NCI-H510A (cell line): ENCODE measurements around the gene LHX2.

ENCODE experiments used
- DNase-seq: peaks from one replicate; lab custom pipeline; 2025; lab: John Stamatoyannopoulos, UW

LHX2 gene

DNA sequence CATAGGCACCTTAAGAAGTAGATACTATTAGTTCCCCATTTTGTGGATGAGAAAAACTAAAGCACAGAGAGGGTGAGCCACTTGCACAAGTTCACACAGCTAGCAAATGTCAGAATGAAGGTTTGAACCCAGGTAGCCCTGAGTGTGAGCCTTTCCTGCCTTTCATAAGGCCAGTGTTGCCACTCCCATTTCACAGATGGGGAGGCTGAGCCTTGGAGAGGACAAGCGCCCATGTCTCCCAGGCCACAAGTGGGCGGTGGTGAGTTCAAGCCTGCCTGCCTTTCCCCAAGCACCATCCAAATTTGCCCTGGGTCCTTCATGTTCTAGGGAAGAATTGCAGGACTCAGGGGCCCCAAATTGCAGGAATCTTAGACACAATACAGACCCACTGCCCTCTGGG, 50.6 kb downstream of the LHX2 start:
- DNase-seq: no peak

DNA sequence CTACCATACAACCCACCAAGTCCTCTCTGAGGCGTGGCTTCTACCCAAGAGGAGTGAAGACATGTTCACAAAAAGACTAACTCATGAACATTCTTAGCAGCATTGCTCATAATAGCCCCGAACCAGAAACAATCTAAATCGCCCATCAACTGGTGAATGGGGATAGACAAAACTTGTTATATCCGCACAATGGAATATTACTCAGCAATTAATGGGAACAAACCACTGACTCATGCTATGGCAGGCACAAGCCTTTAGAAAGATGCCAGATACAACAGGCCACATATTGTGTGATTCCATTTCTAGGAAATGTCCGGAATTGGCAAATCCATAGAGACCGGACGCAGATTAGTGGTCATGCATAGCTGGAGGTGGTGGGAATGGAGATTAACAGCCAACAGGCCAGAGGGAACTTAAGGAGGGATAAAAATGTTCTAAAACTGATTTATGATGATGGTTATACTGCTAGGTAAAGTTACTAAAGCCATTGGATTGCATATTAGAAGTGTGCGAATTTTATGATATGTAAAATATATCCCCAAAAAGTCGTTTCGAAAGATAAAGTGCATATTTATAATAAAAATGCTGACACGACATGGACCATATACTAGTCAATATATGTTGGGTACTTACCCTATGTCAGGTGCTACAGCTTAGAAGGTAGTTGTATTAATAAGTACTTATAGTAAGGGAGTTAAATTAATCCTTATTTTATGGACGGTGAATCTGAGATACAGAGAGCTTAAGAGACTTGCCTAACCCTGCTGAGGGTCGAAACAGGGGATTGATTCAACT, 55.4 kb downstream of the LHX2 start:
- no peak for DNase-seq

DNA sequence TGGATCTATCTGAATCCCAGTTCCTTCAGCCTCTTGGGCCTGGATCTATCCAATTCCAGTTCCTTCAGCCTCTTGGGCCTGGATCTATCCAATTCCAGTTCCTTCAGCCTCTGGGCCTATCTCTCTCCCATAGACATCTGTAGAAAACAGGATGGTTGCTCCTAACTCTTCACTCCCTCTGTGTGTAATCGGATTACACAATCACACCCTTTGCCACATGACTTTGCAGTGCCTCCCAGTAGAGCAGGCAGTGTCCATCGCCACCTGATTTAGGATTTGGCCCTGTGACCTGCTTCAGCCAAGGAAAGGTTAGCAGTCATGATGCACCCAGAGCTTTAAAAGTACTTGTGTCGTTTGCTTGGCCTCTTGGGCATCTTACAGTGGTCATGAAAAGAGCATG, 56.7 kb downstream of the LHX2 start:
- DNase-seq: no peak

DNA sequence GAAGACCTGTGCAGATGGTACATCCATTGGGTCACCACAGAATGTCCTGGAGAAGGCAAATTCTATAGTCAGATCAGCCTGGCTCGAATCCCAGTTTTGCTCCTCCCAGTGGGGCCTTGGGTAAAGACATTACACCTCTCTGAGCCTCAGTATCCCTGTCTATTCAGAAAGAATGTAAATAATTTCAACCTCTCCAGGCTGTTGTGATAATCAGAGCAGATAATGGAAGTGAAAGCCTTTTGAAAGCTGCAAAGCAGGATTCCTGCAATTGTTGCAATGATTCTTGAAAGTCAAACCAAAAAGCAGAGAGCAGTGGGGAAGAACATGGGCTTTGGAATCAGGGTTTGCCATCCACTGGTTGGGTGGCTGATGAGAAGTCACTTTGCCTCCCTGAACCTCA, 63.2 kb downstream of the LHX2 start:
- DNase-seq: no peak

DNA sequence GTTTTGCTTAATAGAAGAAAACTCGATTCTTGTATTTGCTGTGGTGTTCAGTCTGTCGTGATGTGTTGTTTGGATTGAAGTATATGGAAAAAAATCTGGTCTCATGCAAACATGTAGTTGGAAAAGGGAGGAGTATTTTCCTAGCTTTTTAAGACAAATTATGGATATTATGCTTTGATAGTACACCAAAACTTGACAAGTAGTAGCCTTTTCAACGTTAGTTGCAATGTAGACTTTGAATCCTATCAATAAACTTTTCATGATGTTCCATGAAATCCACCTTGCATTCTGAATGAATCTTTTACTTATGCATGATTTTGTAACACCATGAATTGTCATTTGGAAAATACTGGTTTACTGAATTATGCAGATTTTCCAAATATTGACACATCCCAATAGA, 64.2 kb downstream of the LHX2 start:
- no peak for DNase-seq

DNA sequence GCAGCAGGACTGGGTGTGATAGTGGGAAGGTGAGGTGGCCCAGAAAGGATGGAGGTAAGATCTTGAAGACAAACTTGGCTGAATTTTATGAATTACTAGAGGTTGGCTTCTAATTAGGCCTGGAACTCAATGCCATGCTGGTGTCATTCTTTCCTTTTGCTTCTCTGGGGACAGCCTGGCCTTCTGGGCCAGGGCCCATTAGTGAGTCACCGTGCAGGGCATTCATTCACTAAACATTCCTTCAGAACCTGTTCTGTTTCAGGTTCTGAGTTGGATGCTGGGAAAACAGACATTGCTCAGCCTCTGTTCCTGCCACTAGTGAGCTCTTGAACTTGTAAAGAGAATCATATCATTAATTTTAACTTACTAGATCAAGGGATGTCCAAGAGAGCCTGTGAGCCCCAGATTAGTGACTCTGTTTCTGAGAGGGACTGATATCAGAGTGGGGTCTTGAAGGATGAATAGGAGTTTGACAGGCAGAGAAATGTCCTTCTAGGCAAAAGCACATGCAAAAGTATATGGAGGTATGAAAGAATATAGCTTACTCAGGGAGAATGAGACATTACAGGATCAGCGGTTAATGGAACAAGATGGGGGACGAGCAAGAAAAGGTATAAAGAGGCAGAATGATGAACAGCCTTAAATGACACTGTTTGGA, 66.5 kb downstream of the LHX2 start:
- no peak for DNase-seq

DNA sequence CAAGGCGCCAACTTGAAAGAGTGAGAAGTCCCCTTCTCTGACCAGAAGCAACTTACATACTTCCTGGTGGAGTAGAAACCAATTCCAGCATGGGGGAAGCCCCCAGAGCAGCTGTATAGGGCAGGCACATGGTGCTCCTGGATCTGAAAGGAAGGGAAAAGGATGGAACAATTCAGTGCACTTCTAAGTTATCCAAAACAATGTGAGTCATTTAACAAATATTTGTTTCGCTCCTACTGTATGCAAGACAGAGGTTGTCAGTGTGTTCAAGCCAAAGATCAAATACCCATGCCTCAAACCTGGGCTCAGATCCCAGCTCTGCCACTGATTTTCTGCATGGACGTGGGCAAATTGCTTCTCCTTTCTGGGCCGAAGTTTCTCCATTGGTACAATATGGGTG, 67.1 kb downstream of the LHX2 start:
- no peak for DNase-seq

DNA sequence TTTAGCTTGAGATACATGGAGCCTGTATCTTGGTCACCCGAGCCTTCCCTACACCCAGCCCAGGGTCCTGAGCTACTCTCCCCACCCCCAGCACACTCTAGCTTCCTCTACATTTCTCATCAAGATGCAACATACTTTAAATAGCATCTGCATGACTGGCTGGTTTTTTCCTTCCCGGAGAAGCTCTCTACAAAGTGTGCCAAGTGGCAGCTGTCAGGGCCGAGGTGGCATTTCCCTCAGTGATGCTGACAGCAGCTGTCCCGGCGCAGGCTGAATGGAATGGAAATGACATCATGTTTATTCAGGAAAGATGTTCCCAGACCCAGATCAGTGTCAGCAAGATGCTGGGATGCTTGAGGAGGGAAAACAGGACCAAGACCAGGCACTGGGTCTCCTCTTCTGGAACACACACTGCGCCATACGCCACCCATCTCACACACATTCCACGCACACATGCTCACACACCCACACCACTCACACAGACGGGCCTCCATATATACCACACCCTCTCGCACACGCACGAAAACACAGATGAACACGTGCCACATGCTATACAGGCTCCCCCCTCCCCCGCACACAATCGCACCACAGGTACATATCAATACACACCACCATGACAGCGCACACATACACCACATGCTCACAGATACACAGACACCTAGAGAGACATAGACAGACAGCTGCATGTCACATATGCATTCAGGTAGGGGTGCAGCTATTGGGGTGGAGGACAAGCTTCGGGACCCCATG, 67.8 kb downstream of the LHX2 start:
- peak; percentile 54 for DNase-seq

DNA sequence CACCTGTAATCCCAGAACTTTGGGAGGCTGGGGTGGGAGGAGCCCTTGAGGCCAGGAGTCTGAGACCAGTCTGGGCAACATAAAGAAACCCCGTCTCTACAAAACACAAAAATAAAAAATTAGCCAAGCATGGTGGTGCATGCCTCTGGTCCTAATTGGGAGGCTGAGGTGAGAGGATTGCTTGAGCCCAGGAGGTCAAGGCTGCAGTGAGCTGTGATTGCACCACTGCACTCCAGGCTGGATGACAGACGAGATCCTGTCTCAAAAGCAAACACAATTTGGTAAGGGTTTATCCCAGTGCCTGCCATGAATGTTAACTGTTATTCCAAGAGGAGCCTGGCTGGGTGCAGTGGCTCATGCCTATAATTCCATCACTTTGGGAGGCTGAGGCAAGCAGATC, 71.1 kb downstream of the LHX2 start:
- no peak for DNase-seq
